BE2C (cell line): Measurements from ENCODE around the gene GAL.

Source experiments
- DNase-seq: peaks from one replicate; pipeline ENCODE4 v3.0.0-alpha.2; 2020
- H3K27me3 ChIP-seq: fragments of 250-450 bp; sonication (Bioruptor Pico); 2 replicates; pipeline ENCODE4 v1.5.1; 2020; ENCODE audit warnings: mild to moderate bottlenecking
- H3K36me3 ChIP-seq: fragments of 250-450 bp; sonication (Bioruptor Pico); 2 replicates; pipeline ENCODE4 v1.5.1; 2020; ENCODE audit warnings: mild to moderate bottlenecking
- H3K4me1 ChIP-seq: fragments of 250-450 bp; sonication (Bioruptor Pico); 2 replicates; pipeline ENCODE4 v1.5.1; 2020
- H3K4me3 ChIP-seq: 2 replicates; pipeline ENCODE4 v1.5.1; 2011; ENCODE audit warnings: low read depth, low read length
- H3K9me3 ChIP-seq: fragments of 250-450 bp; sonication (Bioruptor Pico); 2 replicates; pipeline ENCODE4 v1.5.1; 2020
- TF ChIP-seq, protein P1 (sequence below): IDR thresholded peaks from 2 replicates; pipeline ENCODE4 v1.5.1; 2012; ENCODE audit warnings: mild to moderate bottlenecking, low read depth, low read length

GAL gene

DNA sequence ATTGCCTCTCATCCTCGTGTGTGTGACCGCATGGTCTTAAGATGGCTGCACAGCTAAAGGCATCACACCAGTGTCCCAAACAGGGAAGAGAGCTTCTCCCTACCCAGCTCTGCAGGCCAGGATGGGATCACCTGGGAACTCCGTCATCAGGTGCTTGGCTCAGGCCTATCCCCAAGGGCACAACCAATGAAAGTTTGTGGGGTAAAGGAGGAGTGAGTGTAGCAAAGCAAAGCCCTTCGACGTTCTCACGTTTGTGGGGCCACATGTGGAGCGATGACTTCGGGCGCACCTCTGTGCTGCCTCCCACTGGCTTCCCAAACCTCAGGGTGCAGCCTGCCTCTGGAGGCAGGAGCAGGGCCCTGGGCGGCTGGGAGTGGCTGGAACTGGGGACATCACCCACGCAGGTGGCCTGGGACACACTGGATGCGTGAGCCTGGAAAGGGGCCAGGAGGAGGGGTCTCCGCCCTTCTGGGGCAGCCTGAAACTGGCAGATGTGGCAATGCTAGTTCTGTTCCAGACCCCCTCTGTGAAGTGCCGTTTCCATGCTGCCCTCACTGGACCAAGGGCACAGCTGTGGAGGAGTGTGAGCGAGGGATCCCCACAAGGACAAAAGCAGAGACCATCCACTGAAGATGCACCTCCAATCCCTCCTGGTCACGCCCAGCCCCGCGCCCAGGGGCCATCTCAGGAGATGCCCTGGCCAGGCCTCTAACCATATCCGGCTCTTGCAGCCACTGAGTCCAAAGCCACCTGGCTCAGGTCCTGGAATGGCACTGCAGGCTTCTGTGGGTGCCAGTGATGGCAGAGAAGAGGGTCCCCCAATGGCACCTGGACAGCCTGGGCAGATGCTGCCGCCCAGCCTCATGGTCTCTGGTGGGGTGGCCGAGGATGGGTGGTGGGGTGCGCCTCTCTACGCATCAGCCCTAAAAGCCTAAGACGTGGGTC lies 30.6 kb upstream of the GAL start:
- Histone ChIP-seq H3K4me3 (no peak overlapping the region), H3K36me3 (no peaks in the 10 kb centered on the region), H3K4me1 (no peaks in the 10 kb centered on the region; the same call in 1 of the 2 replicates), H3K9me3 (no peaks in the 10 kb centered on the region), H3K27me3 (no peaks in the 10 kb centered on the region)
- TF ChIP-seq, protein P1, sequence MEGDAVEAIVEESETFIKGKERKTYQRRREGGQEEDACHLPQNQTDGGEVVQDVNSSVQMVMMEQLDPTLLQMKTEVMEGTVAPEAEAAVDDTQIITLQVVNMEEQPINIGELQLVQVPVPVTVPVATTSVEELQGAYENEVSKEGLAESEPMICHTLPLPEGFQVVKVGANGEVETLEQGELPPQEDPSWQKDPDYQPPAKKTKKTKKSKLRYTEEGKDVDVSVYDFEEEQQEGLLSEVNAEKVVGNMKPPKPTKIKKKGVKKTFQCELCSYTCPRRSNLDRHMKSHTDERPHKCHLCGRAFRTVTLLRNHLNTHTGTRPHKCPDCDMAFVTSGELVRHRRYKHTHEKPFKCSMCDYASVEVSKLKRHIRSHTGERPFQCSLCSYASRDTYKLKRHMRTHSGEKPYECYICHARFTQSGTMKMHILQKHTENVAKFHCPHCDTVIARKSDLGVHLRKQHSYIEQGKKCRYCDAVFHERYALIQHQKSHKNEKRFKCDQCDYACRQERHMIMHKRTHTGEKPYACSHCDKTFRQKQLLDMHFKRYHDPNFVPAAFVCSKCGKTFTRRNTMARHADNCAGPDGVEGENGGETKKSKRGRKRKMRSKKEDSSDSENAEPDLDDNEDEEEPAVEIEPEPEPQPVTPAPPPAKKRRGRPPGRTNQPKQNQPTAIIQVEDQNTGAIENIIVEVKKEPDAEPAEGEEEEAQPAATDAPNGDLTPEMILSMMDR: no peak
- no peak for DNase-seq

DNA sequence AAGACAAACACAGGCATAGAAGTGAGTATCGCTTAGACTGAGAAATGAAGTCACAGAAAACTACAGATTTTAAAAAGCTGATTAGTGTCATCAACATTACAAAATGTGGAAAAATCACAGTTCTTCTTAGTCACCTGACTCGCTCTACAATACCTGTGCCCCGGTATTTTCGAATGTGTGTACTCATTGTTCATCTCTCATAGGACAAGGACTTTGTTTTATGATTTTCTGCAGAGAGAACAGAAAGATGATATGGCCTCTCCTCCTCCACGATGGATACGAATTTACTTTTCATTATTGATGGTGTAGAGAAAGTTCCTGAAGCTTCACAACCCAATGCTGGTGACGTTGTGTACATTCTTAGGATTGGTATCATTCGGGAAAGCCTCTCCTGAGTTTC lies 29.4 kb upstream of the GAL start:
- Histone ChIP-seq H3K27me3 (no peaks in the 10 kb centered on the region), H3K4me3 (no peak overlapping the region), H3K36me3 (no peaks in the 10 kb centered on the region), H3K4me1 (peaks cover 6% of the 10 kb centered on the region), H3K9me3 (no peaks in the 10 kb centered on the region)
- no peak for DNase-seq
- TF ChIP-seq, protein P1: no peak

DNA sequence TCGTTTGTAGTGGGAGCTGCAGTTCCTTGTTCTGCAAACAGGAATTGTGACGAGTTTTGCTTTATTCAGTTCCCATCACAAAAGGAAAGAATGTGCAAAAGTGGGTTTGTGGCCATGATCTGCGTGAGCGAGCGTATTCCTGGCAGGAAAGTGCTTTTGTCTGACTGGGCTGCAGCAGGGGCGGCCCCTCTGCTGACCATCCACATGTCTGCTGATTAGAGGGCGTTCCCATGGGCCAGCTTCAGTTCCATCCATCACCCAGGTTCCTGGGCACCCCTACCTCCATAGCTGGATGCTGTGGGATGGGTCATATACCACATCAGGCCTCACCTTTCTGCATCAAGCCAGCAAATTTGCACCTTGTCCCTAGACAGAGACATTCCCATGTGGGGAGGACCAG lies 28.9 kb upstream of the GAL start:
- TF ChIP-seq, protein P1: no peak
- Histone ChIP-seq H3K4me1 (peaks cover 11% of the 10 kb centered on the region), H3K9me3 (no peaks in the 10 kb centered on the region), H3K4me3 (no peak overlapping the region), H3K27me3 (no peaks in the 10 kb centered on the region), H3K36me3 (no peaks in the 10 kb centered on the region)
- no peak for DNase-seq

DNA sequence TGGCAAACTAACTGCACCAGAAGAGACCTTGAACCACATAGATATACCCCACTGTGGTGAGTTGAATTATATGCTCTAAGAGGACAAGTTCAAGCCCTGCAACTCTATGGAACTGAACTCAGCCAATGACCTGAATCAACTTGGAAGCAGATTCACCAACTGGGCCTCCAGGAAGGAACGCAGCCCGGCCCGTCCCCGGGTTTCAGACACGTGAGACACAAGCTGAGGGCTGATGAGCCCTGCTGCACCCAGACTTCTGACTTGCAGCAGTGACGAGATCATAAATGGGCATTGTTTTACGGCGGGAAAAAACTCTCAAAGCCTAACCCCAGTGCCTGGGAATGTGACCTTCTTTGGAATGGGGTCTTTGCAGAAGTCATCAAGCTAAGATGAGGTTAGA lies 28.5 kb upstream of the GAL start:
- TF ChIP-seq, protein P1: no peak
- H3K9me3 ChIP-seq: no peaks in the 10 kb centered on the region
- no peaks in the 10 kb centered on the region for H3K27me3 ChIP-seq
- H3K36me3 ChIP-seq: no peaks in the 10 kb centered on the region
- H3K4me3 ChIP-seq: no peak overlapping the region
- no peak for DNase-seq
- peaks cover 15% of the 10 kb centered on the region for H3K4me1 ChIP-seq

- Histone ChIP-seq H3K36me3 (no peaks in the 10 kb centered on the region), H3K27me3 (no peaks in the 10 kb centered on the region), H3K4me1 (peaks cover 26% of the 10 kb centered on the region), H3K4me3 (no peak overlapping the region), H3K9me3 (no peaks in the 10 kb centered on the region)
- DNase-seq: no peak
- TF ChIP-seq, protein P1: no peak
Measured at GRCh38 chr11:68657021-68657780, 27.1 kb upstream of the GAL start.
